Astrocyte (in vitro differentiated cells and primary cell): ENCODE measurements around the gene ONECUT3.

ENCODE experiments used
- EZH2 ChIP-seq: IDR thresholded peaks from 2 replicates; pipeline ENCODE4 v1.6.1; 2012; ENCODE audit warnings: mild to moderate bottlenecking, low read length, inconsistent platforms; ENCODE audit not compliant: insufficient read depth
- TF ChIP-seq, protein P1 (sequence below): IDR thresholded peaks from 2 replicates; pipeline ENCODE4 v1.5.1; 2011; ENCODE audit warnings: low read depth, mild to moderate bottlenecking, inconsistent platforms, low read length, moderate library complexity; ENCODE audit not compliant: insufficient read depth

DNA sequence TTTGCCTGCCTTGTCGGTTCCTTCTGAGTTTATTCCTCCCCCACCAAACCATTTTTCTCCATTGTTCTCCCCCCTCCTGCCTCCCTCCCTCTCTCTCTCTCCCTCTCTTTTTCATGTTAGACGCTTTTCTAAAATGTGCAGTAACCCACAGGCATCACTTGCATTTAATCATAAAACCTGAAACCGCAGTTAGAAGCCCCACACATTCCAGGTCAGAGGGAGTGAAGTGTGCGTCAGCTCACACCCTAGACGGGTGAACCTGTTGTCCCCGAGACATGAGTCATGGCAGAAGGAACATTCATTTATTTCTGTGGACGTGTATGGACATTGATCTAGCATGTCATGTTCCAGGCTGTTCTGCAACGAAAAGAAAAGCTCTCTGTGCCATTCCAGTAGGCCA is 19.9 kb downstream of the ONECUT3 start:
- TF ChIP-seq, protein P1, sequence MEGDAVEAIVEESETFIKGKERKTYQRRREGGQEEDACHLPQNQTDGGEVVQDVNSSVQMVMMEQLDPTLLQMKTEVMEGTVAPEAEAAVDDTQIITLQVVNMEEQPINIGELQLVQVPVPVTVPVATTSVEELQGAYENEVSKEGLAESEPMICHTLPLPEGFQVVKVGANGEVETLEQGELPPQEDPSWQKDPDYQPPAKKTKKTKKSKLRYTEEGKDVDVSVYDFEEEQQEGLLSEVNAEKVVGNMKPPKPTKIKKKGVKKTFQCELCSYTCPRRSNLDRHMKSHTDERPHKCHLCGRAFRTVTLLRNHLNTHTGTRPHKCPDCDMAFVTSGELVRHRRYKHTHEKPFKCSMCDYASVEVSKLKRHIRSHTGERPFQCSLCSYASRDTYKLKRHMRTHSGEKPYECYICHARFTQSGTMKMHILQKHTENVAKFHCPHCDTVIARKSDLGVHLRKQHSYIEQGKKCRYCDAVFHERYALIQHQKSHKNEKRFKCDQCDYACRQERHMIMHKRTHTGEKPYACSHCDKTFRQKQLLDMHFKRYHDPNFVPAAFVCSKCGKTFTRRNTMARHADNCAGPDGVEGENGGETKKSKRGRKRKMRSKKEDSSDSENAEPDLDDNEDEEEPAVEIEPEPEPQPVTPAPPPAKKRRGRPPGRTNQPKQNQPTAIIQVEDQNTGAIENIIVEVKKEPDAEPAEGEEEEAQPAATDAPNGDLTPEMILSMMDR: no peak
- TF ChIP-seq EZH2: no peak
